ENCODE measurements around the gene PDPR. TPM values are rescaled to one million over a fixed set of nuclear protein-coding genes. Genes with fewer than 3 reads are reported as not detected.
"Not testable (repeated sequence)": the region's sequence is repeated elsewhere in the genome, so short reads cannot be mapped to it uniquely, and the experiment has no call there.

PDPR gene
- total and polyA plus RNA-seq, 2 of the 4 experiments (the other 2 are of a cell fraction): 12.2 to 19.4 TPM

- H3K23ac ChIP-seq (ENCODE audit: low read depth, low read length); H3K4me2 ChIP-seq (ENCODE audit: low read depth, low read length); H3K56ac ChIP-seq (ENCODE audit: extremely low read depth, insufficient read depth, low read length); H3K9ac ChIP-seq (ENCODE audit: low read depth, low read length); H4K20me1 ChIP-seq (ENCODE audit: insufficient read depth, low read length); H4K5ac ChIP-seq (ENCODE audit: low read depth, low read length); dilution Hi-C loops (cut with HindIII; ENCODE audit: low sequenced_read_pairs, unreplicated experiment); POLR2A ChIA-PET (ENCODE audit: unreplicated experiment); H3K14ac ChIP-seq (replicated peaks; ENCODE audit: low read depth, low read length); H4K91ac ChIP-seq (ENCODE audit: insufficient read depth, low read depth, low read length); H2BK20ac ChIP-seq (ENCODE audit: low read depth, low read length); DNase-seq; H3K4ac ChIP-seq (ENCODE audit: low read depth, low read length); H3K27ac ChIP-seq (ENCODE audit: insufficient read depth, low read length); H3K4me3 ChIP-seq (ENCODE audit: insufficient read depth, low read depth, low read length); H3K79me1 ChIP-seq (ENCODE audit: low read depth in 1 of 2, low read length in 2 of 2); ATAC-seq (ENCODE audit: low read depth); H3K27me3 ChIP-seq (ENCODE audit: control insufficient read depth, insufficient read depth, low read length); in situ Hi-C loops (cut with MboI; ENCODE audit: low sequenced_read_pairs); H2BK5ac ChIP-seq (ENCODE audit: low read depth, low read length, poor library complexity, severe bottlenecking); H3K9me1 ChIP-seq (ENCODE audit: insufficient read depth, low read length); H2BK120ac ChIP-seq (ENCODE audit: low read depth, low read length); H3K9me3 ChIP-seq (ENCODE audit: control insufficient read depth, insufficient read depth, low read length); BruUV-seq (replicated peaks); H2AK5ac ChIP-seq (ENCODE audit: low read depth, low read length); H4K8ac ChIP-seq (ENCODE audit: low read depth in 2 of 2, low read length in 2 of 2); H2AK9ac ChIP-seq (replicated peaks; ENCODE audit: low read depth, low read length, poor library complexity); CTCF ChIA-PET; intact Hi-C loops (cut with micrococcal nuclease); H3K18ac ChIP-seq (ENCODE audit: low read depth, low read length); H2BK15ac ChIP-seq (ENCODE audit: low read depth, low read length); H2AFZ ChIP-seq (replicated peaks; ENCODE audit: low read length, poor library complexity); H3K4me1 ChIP-seq (ENCODE audit: control insufficient read depth, insufficient read depth, low read length): not testable (repeated sequence)
- WGBS, 2 experiments (ENCODE audit: extremely low coverage in 2 of 2, insufficient read length in 1 of 2): 100% methylated on average over 1 of the region's 8 CpGs; no CpG with 5 or more reads in 1 of the 2 experiments
- H3K36me3 ChIP-seq (ENCODE audit: control insufficient read depth, insufficient read depth, low read length): peaks cover 52% of the 10 kb centered on the region
Measured at GRCh38 chr16:70149296-70149695, 35.2 kb downstream of the PDPR start.
